Peyer's patch (tissue), 4 donors: ENCODE measurements around the gene CCAR1.
"Not testable (repeated sequence)": the region's sequence is repeated elsewhere in the genome, so short reads cannot be mapped to it uniquely, and the experiment has no call there.

ENCODE experiments used
- CTCF ChIP-seq, 6 experiments: fragments of 450-650 bp in 4 of 6; fragments of 200-600 bp in 2 of 6; sonication (generic) in 1 of 6; IDR thresholded peaks; one replicate each; pipeline ENCODE4 v1.5.1; 2017 to 2019; ENCODE audit warnings: antibody characterized with exemption in 6 of 6, mild to moderate bottlenecking in 3 of 6, moderate library complexity in 1 of 6
- POLR2A ChIP-seq, 2 donors: fragments of 450-650 bp; IDR thresholded peaks; one replicate each; pipeline ENCODE4 v1.5.1; 2017; ENCODE audit warnings: antibody characterized with exemption in 2 of 2, mild to moderate bottlenecking in 2 of 2, moderate library complexity in 2 of 2

- TF ChIP-seq CTCF, POLR2A (IDR thresholded peaks at IDR 0.05): not testable (repeated sequence)
These were observed 14.7 kb downstream of the CCAR1 start for GRCh38 chr10:68735739-68736138.
